ENCODE results near the gene GRIK3.
A peak's percentile ranks its signal among the peaks of the same experiment; 100 is the strongest.

GRIK3 gene

GRCh38 chr1:36869826-36870225 is 164.5 kb downstream of the GRIK3 start:
- CTCF ChIA-PET: no interaction called here
- no peak overlapping the region for H3K4me3 ChIP-seq (ENCODE audit: low read depth, low read length)
- POLR2A ChIA-PET: no interaction called here
- TF ChIP-seq ZNF707 (tag by site-specific recombination; IDR thresholded peaks at IDR 0.05): no peak
- TF ChIP-seq ZNF555 (tag by site-specific recombination; conservative IDR thresholded peaks at IDR 0.05): no peak
- no peak for TF ChIP-seq ZNF639 (tag by site-specific recombination; IDR thresholded peaks at IDR 0.05)
- no peak for TF ChIP-seq ZNF433 (tag by site-specific recombination; IDR thresholded peaks at IDR 0.05; ENCODE audit: low read depth)
- no peak for TF ChIP-seq GLIS1 (tag by site-specific recombination; IDR thresholded peaks at IDR 0.05)
- no peak for TF ChIP-seq ZNF623 (tag by site-specific recombination; IDR thresholded peaks at IDR 0.05)
- TF ChIP-seq ZNF248 (tag by site-specific recombination; IDR thresholded peaks at IDR 0.05): no peak
- no peak for TF ChIP-seq ZSCAN23 (tag by site-specific recombination; IDR thresholded peaks at IDR 0.05)
- TF ChIP-seq ZNF423 (tag by site-specific recombination; IDR thresholded peaks at IDR 0.05): no peak
- TF ChIP-seq ZNF624 (tag by site-specific recombination; IDR thresholded peaks at IDR 0.05): no peak
- no peak for TF ChIP-seq ZNF132 (tag by site-specific recombination; IDR thresholded peaks at IDR 0.05; ENCODE audit: borderline replicate concordance)
- no peak for TF ChIP-seq ZFP37 (tag by site-specific recombination; IDR thresholded peaks at IDR 0.05)
- TF ChIP-seq ZNF560 (tag by site-specific recombination; IDR thresholded peaks at IDR 0.05; ENCODE audit: borderline replicate concordance): no peak
- TF ChIP-seq ZNF561 (tag by site-specific recombination; IDR thresholded peaks at IDR 0.05; ENCODE audit: borderline replicate concordance): no peak
- TF ChIP-seq ZNF19 (tag by site-specific recombination; IDR thresholded peaks at IDR 0.05; ENCODE audit: low read depth): no peak
- TF ChIP-seq FEZF1 (tag by site-specific recombination; IDR thresholded peaks at IDR 0.05): no peak
- TF ChIP-seq ZNF37A (tag by site-specific recombination; IDR thresholded peaks at IDR 0.05): no peak
- no peak for TF ChIP-seq PATZ1 (tag by site-specific recombination; IDR thresholded peaks at IDR 0.05)
- no peak for TF ChIP-seq ZNF184 (tag by site-specific recombination; IDR thresholded peaks at IDR 0.05)
- TF ChIP-seq IKZF3 (tag by site-specific recombination; IDR thresholded peaks at IDR 0.05): no peak
- no peaks in the 10 kb centered on the region for H3K9me3 ChIP-seq (ENCODE audit: control insufficient read depth, insufficient read depth, low read depth, low read length)
- H3K27ac ChIP-seq (ENCODE audit: extremely low read depth, low read depth, low read length): no peak overlapping the region
- H3K36me3 ChIP-seq (ENCODE audit: control insufficient read depth in 2 of 2, insufficient read depth in 1 of 2, low read length in 2 of 2): no peaks in the 10 kb centered on the region
- no peaks in the 10 kb centered on the region for H3K4me1 ChIP-seq (ENCODE audit: control insufficient read depth, insufficient read depth, low read length)

- CTCF ChIA-PET: no interaction called here
- Histone ChIP-seq H3K4me1 (ENCODE audit: control insufficient read depth, insufficient read depth, low read length) (no peaks in the 10 kb centered on the region), H3K4me3 (ENCODE audit: low read depth, low read length) (no peak overlapping the region), H3K9me3 (ENCODE audit: control insufficient read depth, insufficient read depth, low read depth, low read length) (no peaks in the 10 kb centered on the region), H3K36me3 (ENCODE audit: control insufficient read depth in 2 of 2, insufficient read depth in 1 of 2, low read length in 2 of 2) (no peaks in the 10 kb centered on the region), H3K27ac (ENCODE audit: extremely low read depth, low read depth, low read length) (no peak overlapping the region)
- TF ChIP-seq ZFHX2 (tag by site-specific recombination; conservative IDR thresholded peaks at IDR 0.05): peak; percentile 86
- no peak for TF ChIP-seq WT1 (tag by site-specific recombination; IDR thresholded peaks at IDR 0.05)
- no peak for TF ChIP-seq ZNF529 (tag by site-specific recombination; IDR thresholded peaks at IDR 0.05; ENCODE audit: insufficient replicate concordance)
- no peak for TF ChIP-seq ZNF133 (tag by site-specific recombination; IDR thresholded peaks at IDR 0.05)
- no peak for TF ChIP-seq KLF17 (tag by site-specific recombination; IDR thresholded peaks at IDR 0.05)
- TF ChIP-seq KLF7 (tag by site-specific recombination; IDR thresholded peaks at IDR 0.05; ENCODE audit: borderline replicate concordance): no peak
- TF ChIP-seq EGR2 (tag by site-specific recombination; IDR thresholded peaks at IDR 0.05; ENCODE audit: low read depth): peak; percentile 78
- POLR2A ChIA-PET: no interaction called here
Observed at GRCh38 chr1:36869054-36869453, 165.3 kb downstream of the GRIK3 start.
